Measurements from ENCODE around the gene SPACA7.
"Not testable (repeated sequence)": the region's sequence is repeated elsewhere in the genome, so short reads cannot be mapped to it uniquely, and the experiment has no call there.

The SPACA7 gene

GRCh38 chr13:112350300-112350699, 25.9 kb upstream of the SPACA7 start:
- no peak for DNase-seq (ENCODE audit: low spot score)

DNA sequence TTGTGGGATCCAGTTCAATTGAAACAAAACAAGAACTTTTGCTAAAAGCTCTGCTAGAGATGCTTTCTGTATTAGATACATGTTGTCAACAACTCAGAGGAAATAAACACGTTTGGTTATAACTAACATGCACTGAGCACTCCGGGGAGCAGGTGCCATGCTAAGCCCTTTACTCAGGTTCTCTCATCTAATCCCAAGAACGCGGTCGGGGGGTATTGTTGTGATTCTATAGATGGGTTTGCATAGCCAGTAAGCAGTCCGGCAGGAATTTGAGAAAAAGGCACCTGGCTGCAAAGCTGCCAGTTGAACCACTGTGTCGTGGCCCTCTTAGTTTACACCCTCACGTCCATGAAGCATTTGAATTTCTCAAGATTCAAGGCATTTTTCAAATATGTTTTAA, 24.3 kb upstream of the SPACA7 start:
- DNase-seq (ENCODE audit: low spot score) = no peak

DNA sequence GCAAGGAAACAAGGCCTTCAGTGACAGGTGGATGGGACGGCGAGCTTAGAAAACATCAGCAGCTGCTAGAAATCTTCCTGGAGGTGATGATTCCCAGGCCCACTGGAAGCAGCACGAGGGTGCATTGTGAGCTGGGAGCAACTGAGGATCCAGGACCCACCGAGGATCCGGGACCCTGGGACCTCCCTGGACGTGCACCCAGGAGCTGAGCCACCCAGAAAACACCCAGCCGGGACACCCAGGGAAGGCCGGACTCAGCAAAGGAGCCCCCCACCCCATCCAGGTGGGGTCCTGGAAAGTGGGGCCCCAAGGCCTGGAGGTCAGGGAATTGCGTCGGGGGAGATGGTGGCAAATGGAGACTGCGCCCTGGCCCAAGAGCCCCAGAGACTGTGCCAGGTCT, 22.3 kb upstream of the SPACA7 start:
- DNase-seq (ENCODE audit: low spot score) = no peak

- DNase-seq (ENCODE audit: low spot score) = no peak
Measured at GRCh38 chr13:112354330-112355273, 21.6 kb upstream of the SPACA7 start.

GRCh38 chr13:112355274-112355838, 20.8 kb upstream of the SPACA7 start:
- DNase-seq (ENCODE audit: low spot score) = no peak

- DNase-seq (ENCODE audit: low spot score) = no peak
Measured at GRCh38 chr13:112356190-112356589, 20.0 kb upstream of the SPACA7 start.

GRCh38 chr13:112358156-112358555, 18.0 kb upstream of the SPACA7 start:
- no peak for DNase-seq (ENCODE audit: low spot score)

DNA sequence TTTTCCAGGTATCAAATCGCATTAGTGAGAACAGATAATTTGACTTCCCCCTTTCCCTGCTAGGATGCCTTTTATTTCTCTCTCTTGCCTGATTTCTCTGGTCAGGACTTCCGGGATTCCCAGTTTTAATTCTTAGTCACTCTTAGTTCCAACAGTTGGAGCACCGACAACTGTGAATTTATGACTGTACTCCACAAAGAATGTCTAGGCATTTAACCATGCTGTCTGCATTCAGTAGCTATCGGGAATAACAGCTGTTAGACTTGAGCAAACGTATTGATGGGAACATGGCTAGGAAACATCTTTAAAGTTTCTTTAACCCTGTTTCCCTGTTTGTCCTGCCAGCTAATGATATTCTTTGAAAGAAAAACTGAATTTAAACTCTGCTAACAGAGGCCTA, 14.1 kb upstream of the SPACA7 start:
- no peak for DNase-seq (ENCODE audit: low spot score)

DNA sequence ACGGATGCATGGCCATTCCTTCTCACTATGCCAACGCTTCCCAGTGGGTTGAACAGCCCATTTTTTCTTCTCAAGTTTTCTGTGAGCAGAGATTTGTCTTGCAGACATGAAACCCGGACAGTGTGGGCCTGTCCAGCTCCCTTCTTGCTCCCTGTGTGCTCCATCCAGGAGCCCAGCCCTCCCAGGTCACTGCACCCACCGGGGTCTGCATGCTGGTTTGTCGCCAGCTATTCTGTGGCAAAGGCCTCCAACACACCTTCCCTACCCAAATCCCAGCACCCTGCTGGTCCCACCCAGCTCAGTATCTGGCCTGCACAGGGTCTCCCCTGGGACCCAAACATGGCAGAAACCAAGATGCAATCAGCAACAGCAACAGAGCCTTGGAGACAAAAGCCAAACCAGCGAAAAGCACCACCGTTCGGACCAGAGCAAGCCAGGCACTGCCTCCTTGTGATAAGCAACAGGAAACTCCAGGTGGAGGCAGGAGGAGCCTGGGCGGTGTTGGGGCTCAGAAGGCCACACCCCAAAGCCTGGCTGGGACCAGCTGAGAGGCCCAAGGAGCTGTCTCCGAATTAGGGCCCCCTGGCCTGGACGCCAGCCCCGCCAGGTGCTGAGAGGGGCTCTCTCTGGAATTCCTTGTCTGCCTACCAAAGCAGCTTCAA, 12.2 kb upstream of the SPACA7 start:
- DNase-seq (ENCODE audit: low spot score) = no peak

DNA sequence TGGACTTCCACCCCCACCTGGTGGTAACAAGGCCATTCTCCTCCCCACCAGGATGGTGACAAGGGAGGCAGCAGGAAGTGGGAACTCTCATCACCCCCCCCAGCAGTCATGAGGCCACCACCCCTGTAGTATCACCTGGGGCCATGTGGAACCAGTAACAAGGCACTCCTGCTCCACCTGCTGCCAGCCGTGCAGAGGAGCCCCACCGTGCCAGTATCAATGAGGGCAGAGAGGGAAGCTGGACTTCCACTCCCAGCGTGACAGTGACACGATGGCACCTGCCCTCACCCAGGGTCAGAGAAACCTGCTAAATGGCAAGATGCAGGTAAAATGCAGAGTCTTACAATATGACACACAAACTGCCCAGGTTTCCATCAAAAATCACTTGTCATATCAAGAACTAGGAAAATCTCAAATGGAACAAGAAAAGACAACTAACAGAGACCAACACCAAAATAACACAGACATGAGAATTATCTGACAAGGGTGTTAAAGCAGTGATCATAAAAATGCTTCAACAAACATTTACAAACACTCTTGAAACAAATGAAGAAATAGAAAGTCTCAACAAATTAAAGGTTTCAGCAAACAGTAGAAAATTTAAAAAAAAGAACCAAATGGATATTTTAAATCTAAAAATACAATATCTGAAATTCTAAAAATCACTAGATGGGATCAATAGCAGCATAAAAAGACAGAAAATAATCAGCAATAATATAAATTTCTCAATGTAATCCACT, 9.1 kb upstream of the SPACA7 start:
- DNase-seq (ENCODE audit: low spot score) = no peak

- no peak for DNase-seq (ENCODE audit: low spot score)
Measured at GRCh38 chr13:112368883-112369282, 7.3 kb upstream of the SPACA7 start.

- no peak for DNase-seq (ENCODE audit: low spot score)
Measured at GRCh38 chr13:112370311-112370710, 5.8 kb upstream of the SPACA7 start.

- DNase-seq (ENCODE audit: low spot score) = no peak
Measured at GRCh38 chr13:112374271-112374670, 1.9 kb upstream of the SPACA7 start.

DNA sequence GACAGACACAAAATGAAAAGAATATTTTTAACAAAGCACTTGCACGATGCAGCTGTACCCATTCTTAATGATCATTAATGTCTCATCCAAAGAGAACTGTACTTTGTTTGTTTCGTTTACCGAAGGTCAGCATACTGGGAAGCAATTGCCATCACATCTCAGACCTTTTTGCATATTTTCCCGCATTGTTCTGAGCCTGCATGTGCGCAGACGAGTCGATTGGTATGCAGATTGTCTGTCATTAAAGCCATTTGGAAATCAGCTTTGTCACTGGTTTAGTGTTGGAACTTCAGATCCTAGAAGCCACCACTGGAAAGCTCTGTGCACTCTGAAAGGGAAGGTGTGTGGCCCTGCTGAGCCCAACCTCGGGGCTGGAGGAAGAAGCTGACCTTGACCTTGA, 15.6 kb downstream of the SPACA7 start:
- no peak for DNase-seq (ENCODE audit: low spot score)

DNA sequence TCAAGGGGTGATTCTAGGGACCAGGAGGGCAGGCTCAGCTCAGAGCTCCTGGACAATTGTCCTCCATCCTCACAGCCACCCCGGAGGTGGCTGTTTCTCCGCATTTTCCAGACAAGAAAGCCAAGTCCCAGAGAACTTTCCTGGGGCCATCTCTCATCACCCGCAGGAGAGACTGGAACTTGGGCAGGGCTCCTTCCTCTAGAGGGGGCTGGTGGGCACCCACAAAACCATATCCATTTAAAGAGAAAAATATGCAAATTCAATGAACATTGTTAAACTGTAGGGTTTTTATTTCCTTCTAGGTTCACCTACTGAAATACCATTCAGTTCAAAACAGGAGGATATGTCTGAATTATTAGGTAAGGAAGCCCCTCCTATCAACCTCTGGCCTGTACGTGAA, 16.6 kb downstream of the SPACA7 start:
- no peak for DNase-seq (ENCODE audit: low spot score)

GRCh38 chr13:112395022-112395421, 18.9 kb downstream of the SPACA7 start:
- DNase-seq (ENCODE audit: low spot score) = not testable (repeated sequence)

- DNase-seq (ENCODE audit: low spot score) = not testable (repeated sequence)
Measured at GRCh38 chr13:112395941-112396340, 19.8 kb downstream of the SPACA7 start.

GRCh38 chr13:112397108-112397507, 21.0 kb downstream of the SPACA7 start:
- no peak for DNase-seq (ENCODE audit: low spot score)

GRCh38 chr13:112398347-112398746, 22.2 kb downstream of the SPACA7 start:
- not testable (repeated sequence) for DNase-seq (ENCODE audit: low spot score)

DNA sequence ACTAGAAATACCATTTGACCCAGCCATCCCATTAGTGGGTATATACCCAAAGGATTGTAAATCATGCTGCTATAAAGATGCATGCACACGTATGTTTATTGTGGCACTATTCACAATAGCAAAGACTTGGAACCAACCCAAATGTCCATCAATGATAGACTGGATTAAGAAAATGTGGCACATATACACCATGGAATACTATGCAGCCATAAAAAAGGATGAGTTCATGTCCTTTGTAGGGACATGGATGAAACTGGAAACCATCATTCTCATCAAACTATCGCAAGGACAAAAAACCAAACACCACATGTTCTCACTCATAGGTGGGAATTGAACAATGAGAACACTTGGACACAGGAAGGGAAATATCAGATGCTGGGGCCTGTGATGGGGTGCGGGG, 33.7 kb downstream of the SPACA7 start:
- DNase-seq (ENCODE audit: low spot score) = not testable (repeated sequence)

DNA sequence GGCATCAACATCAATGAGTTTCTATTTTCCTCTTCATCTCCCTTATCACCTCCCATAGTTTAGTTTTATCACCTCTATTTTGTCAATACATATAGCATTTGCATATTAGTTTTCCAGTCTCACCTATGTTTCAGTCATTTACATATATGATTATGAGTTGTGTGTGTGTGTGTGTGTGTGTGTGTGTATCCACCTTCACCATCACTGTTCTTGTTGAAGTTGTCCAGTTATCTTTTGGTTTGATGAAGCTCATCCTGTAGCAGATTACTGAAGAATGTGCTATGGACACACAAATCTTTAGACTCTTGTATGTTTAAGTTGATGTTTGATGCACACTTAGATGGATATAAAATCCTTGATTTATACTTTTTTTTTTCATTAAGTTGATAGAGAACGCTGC, 40.5 kb downstream of the SPACA7 start:
- no peak for DNase-seq (ENCODE audit: low spot score)

GRCh38 chr13:112417079-112417478, 40.9 kb downstream of the SPACA7 start:
- no peak for DNase-seq (ENCODE audit: low spot score)
